RWPE1 (cell line): Measurements from ENCODE around the gene CDCA8.

ENCODE experiments used
- CTCF ChIA-PET: fragments of 350-600 bp; sonication (Branson Sonifier 250); formaldehyde crosslinking; extraction: SDS; loops from one replicate; lab custom pipeline; 2021; lab: Yijun Ruan, JAX
- POLR2A ChIA-PET: fragments of 400-600 bp; formaldehyde crosslinking; extraction: SDS; loops from one replicate; lab custom pipeline; 2020; ENCODE audit warnings: antibody characterized with exemption; ENCODE audit not compliant: low non-redundant PET; lab: Yijun Ruan, JAX
- DNase-seq: peaks from one replicate; pipeline ENCODE4 v3.0.0; 2012; ENCODE audit warnings: low spot score
- H3K27ac ChIP-seq: fragments of 450-650 bp; 2 replicates; pipeline ENCODE4 v1.5.1; 2017
- TF ChIP-seq, protein P1 (sequence below): fragments of 450-650 bp; conservative IDR thresholded peaks from 2 replicates; pipeline ENCODE4 v1.5.1; 2017; ENCODE audit warnings: low read depth, mild to moderate bottlenecking

Gene CDCA8

DNA sequence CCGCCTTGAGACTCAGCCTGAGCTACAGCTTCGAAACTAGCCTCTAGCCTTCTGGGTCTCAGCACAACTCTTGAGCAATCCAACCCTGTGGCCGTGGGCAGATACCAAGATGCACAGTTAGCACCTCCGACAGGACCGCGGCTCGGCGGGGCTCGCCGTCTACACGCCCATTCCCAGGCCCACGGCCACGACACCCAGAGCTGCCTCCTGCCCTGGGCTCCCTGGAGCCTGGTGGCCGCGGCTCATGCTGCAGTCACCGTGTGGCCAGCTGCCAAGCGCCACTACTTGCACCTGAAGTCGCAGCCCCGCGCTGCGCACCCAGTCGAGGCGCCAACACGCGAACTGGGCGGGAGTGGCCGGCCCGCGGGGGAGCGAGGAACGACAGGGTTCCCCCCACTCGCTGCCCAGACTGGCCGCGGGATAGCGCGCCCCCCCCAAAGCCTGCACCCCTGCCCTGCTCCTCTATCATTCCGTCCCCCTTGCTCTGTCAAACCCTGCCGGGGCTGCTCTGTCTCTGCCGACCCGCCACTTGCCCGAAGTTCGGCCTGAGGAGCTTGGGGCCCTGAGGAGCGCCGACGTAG, 729 bp upstream of the CDCA8 start:
- CTCF ChIA-PET: interaction anchor here (0.6 to 1.0 kb wide), 4 partner anchors 94 to 856 kb away, joined by 3 to 7 read pairs (median 4); partner anchors contain the start of gene MTF1
- H3K27ac ChIP-seq: peak overlapping the region; percentile 79
- POLR2A ChIA-PET: interaction anchor here (0.9 kb wide), 1 partner anchor 117 kb away, joined by 3 read pairs; the partner anchor contains the start of gene YRDC
- peak; percentile 26 for DNase-seq
- TF ChIP-seq, protein P1, sequence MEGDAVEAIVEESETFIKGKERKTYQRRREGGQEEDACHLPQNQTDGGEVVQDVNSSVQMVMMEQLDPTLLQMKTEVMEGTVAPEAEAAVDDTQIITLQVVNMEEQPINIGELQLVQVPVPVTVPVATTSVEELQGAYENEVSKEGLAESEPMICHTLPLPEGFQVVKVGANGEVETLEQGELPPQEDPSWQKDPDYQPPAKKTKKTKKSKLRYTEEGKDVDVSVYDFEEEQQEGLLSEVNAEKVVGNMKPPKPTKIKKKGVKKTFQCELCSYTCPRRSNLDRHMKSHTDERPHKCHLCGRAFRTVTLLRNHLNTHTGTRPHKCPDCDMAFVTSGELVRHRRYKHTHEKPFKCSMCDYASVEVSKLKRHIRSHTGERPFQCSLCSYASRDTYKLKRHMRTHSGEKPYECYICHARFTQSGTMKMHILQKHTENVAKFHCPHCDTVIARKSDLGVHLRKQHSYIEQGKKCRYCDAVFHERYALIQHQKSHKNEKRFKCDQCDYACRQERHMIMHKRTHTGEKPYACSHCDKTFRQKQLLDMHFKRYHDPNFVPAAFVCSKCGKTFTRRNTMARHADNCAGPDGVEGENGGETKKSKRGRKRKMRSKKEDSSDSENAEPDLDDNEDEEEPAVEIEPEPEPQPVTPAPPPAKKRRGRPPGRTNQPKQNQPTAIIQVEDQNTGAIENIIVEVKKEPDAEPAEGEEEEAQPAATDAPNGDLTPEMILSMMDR: no peak

DNA sequence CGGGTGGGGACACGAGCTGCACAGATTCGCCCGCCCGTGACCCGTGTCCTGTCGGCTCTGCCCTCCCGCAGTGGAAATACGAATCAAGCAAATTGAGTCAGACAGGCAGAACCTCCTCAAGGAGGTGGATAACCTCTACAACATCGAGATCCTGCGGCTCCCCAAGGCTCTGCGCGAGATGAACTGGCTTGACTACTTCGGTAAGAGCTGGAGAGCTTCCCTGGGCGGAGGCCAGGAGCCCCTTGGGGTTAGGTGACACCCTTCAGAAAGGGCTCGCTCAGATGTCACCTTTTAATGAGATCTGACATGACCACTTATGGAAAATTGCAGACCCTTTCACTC, 489 bp downstream of the CDCA8 start:
- peak overlapping the region; percentile 79 for H3K27ac ChIP-seq
- DNase-seq: no peak
- ChIA-PET CTCF (interaction anchor here (0.7 kb wide), 1 partner anchor 1153 kb away, joined by 4 read pairs; no protein-coding TSS in a partner anchor), POLR2A (interaction anchor here (0.6 kb wide), 1 partner anchor 201 kb away, joined by 3 read pairs; no protein-coding TSS in a partner anchor)
- TF ChIP-seq, protein P1: no peak

DNA sequence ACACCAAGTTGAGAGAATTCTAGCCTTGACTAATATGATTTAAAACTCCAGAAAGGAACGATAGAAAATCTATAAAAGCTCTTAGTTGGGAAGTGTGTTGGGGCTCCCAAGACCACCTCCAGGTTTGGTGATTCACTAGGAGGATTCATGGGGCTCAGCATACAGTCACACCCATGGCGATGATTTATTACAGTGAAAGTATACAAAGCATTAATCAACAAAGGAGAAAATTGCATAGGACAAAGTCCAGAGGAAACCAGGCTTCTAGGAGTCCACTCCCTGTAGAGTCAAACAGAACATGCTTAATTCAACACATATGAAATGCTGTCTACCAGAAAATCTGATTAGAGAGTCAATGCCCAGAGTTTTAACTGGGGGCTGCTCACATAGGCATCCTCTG, 4.8 kb downstream of the CDCA8 start:
- TF ChIP-seq, protein P1: no peak
- ChIA-PET POLR2A (no interaction called here), CTCF (no interaction called here)
- no peak overlapping the region for H3K27ac ChIP-seq
- DNase-seq: no peak

DNA sequence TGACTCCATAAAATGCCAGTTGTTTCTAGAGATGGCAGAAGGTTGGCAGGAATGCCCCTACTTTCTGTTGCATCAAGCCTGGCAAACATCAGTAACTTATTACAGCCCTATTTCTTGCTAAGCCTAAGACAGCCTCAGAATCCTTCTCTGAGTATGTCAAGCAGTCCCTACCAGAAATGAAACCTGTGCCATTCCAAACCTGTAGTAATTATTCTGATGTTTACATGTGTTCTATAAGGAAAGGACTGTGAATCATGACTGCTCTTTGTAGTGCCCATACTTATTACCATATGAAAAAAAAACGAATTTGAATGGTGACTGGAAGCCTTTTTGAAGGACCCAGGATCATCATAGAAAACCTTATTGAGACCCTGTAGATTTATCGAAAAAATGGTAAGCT, 5.4 kb downstream of the CDCA8 start:
- DNase-seq: no peak
- TF ChIP-seq, protein P1: no peak
- H3K27ac ChIP-seq: no peak overlapping the region
- POLR2A ChIA-PET: no interaction called here
- CTCF ChIA-PET: no interaction called here

DNA sequence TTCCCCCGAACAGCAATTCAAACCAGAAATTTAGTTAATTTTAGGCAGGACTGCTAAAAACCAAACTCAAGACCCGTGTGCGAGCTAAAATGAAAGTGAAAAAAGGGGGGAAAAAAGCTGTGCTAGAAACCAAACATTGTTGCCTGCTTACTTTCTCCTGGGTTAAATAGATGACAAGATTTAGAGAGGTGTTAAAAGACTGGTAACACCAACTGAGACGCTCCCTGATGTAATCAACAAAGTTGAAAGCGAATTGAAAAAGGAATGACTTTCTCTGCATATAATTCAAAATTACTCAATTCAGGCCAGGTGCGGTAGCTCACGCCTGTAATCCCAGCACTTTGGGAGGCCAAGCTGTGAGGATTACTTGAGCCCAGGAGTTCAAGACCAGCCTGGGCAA, 6.8 kb downstream of the CDCA8 start:
- POLR2A ChIA-PET: interaction anchor here (0.6 kb wide), 1 partner anchor 165 kb away, joined by 3 read pairs; no protein-coding TSS in a partner anchor
- TF ChIP-seq, protein P1: no peak
- CTCF ChIA-PET: no interaction called here
- no peak overlapping the region for H3K27ac ChIP-seq
- DNase-seq: no peak

DNA sequence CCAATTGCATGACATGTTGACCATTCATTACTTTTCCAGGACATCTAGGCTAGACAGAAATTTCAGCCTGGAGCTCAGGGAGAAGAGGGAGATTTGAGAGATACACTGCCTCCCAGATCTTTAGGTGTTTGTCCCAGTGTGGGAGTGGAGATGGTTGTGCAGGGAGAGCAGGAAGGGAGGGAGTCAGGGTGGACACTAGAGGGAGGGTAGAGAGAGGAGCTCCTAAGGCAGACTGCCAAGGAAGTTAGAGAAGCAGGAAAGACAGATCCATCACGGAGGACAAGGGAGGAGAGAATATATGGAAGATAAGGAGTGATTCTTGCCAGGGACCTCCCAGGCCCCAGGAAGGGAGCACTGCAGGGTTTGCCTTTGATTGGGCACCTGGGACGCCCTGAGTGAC, 8.7 kb downstream of the CDCA8 start:
- no peak overlapping the region for H3K27ac ChIP-seq
- no peak for DNase-seq
- CTCF ChIA-PET: no interaction called here
- TF ChIP-seq, protein P1: no peak
- POLR2A ChIA-PET: no interaction called here
